ENCODE data around the gene KLF3.

KLF3 gene

GRCh38 chr4:38664706-38665401 is 855 bp downstream of the KLF3 start:
- H3K4me2 ChIP-seq (ENCODE audit: low read length): peak overlapping the region; percentile 40
- no CpG with 5 or more reads among the region's 53 CpGs for WGBS (ENCODE audit: extremely low coverage, insufficient coverage, low lambda C conversion rate)
- H3K4me1 ChIP-seq (ENCODE audit: control insufficient read depth, low read depth, low read length): peaks cover 3% of the 10 kb centered on the region

GRCh38 chr4:38665551-38666411 is 1.8 kb downstream of the KLF3 start:
- H3K4me1 ChIP-seq (ENCODE audit: control insufficient read depth, low read depth, low read length): peaks cover 5% of the 10 kb centered on the region
- no peak overlapping the region for H3K9ac ChIP-seq (ENCODE audit: low read length)
- DNase-seq: no peak

More at GRCh38 chr4:38664706-38665401, 855 bp downstream of the KLF3 start:
- H3K36me3 ChIP-seq (ENCODE audit: control insufficient read depth, insufficient read depth, low read length): no peaks in the 10 kb centered on the region
- peak overlapping the region; percentile 98 for H2BK15ac ChIP-seq (replicated peaks; ENCODE audit: low read depth)
- peak overlapping the region; percentile 63 for H3K4me3 ChIP-seq (ENCODE audit: low read length)
- peak overlapping the region; percentile 86 for H3K56ac ChIP-seq (ENCODE audit: low read length)
- peak overlapping the region; percentile 99 for H3K4ac ChIP-seq (ENCODE audit: low read depth, low read length)
- H4K5ac ChIP-seq (ENCODE audit: low read length): no peak overlapping the region
- DNase-seq: peak; percentile 87
- H2AK5ac ChIP-seq (ENCODE audit: low read length): no peak overlapping the region
- no peaks in the 10 kb centered on the region for H3K79me2 ChIP-seq (ENCODE audit: control insufficient read depth, insufficient read depth, low read length)
- no peak overlapping the region for H3K23ac ChIP-seq (ENCODE audit: low read length)
- H3K27me3 ChIP-seq (ENCODE audit: insufficient read depth, low read length, poor library complexity): no peaks in the 10 kb centered on the region
- H3K27ac ChIP-seq (ENCODE audit: low read depth, low read length): peak overlapping the region; percentile 94
- no peaks in the 10 kb centered on the region for H3K79me1 ChIP-seq (ENCODE audit: low read length)
- H2BK5ac ChIP-seq (ENCODE audit: low read length): no peak overlapping the region
- peak overlapping the region; percentile 77 for H3K9ac ChIP-seq (ENCODE audit: low read length)
- H4K8ac ChIP-seq (ENCODE audit: low read depth, low read length): peak overlapping the region; percentile 93
- peak overlapping the region; percentile 99 for H3K18ac ChIP-seq (ENCODE audit: low read length)
- H2BK120ac ChIP-seq (ENCODE audit: low read depth, low read length): peak overlapping the region; percentile 93

GRCh38 chr4:38666766-38667084 is 2.7 kb downstream of the KLF3 start:
- H3K36me3 ChIP-seq (ENCODE audit: control insufficient read depth, insufficient read depth, low read length): no peaks in the 10 kb centered on the region
- H3K4ac ChIP-seq (ENCODE audit: low read depth, low read length): no peak overlapping the region
- no peak overlapping the region for H2BK5ac ChIP-seq (ENCODE audit: low read length)
- peak overlapping the region; percentile 28 for H3K56ac ChIP-seq (ENCODE audit: low read length)
- H3K79me1 ChIP-seq (ENCODE audit: low read length): peaks cover 9% of the 10 kb centered on the region
- H2BK15ac ChIP-seq (replicated peaks; ENCODE audit: low read depth): no peak overlapping the region
- peak overlapping the region; percentile 48 for H3K9ac ChIP-seq (ENCODE audit: low read length)
- peak overlapping the region; percentile 70 for H3K18ac ChIP-seq (ENCODE audit: low read length)
- DNase-seq: no peak
- H3K4me3 ChIP-seq (ENCODE audit: low read length): no peak overlapping the region
- peaks cover 17% of the 10 kb centered on the region for H3K79me2 ChIP-seq (ENCODE audit: control insufficient read depth, insufficient read depth, low read length)
- H3K27me3 ChIP-seq (ENCODE audit: insufficient read depth, low read length, poor library complexity): no peaks in the 10 kb centered on the region
- H4K8ac ChIP-seq (ENCODE audit: low read depth, low read length): no peak overlapping the region
- WGBS (ENCODE audit: extremely low coverage, insufficient coverage, low lambda C conversion rate): no CpG with 5 or more reads among the region's 1 CpG
- H2AK5ac ChIP-seq (ENCODE audit: low read length): no peak overlapping the region
- H3K23ac ChIP-seq (ENCODE audit: low read length): no peak overlapping the region
- no peak overlapping the region for H4K5ac ChIP-seq (ENCODE audit: low read length)
- H3K4me2 ChIP-seq (ENCODE audit: low read length): peak overlapping the region; percentile 12
- peak overlapping the region; percentile 52 for H3K27ac ChIP-seq (ENCODE audit: low read depth, low read length)
- H3K4me1 ChIP-seq (ENCODE audit: control insufficient read depth, low read depth, low read length): peaks cover 7% of the 10 kb centered on the region
- no peak overlapping the region for H2BK120ac ChIP-seq (ENCODE audit: low read depth, low read length)

More at GRCh38 chr4:38665551-38666411, 1.8 kb downstream of the KLF3 start:
- peaks cover 8% of the 10 kb centered on the region for H3K79me2 ChIP-seq (ENCODE audit: control insufficient read depth, insufficient read depth, low read length)
- H2BK15ac ChIP-seq (replicated peaks; ENCODE audit: low read depth): no peak overlapping the region
- H4K8ac ChIP-seq (ENCODE audit: low read depth, low read length): no peak overlapping the region
- H4K5ac ChIP-seq (ENCODE audit: low read length): no peak overlapping the region
- H3K4me3 ChIP-seq (ENCODE audit: low read length): no peak overlapping the region
- no peak overlapping the region for H3K18ac ChIP-seq (ENCODE audit: low read length)
- no peak overlapping the region for H3K4ac ChIP-seq (ENCODE audit: low read depth, low read length)
- no peak overlapping the region for H3K23ac ChIP-seq (ENCODE audit: low read length)
- no peak overlapping the region for H3K56ac ChIP-seq (ENCODE audit: low read length)
- H2BK120ac ChIP-seq (ENCODE audit: low read depth, low read length): no peak overlapping the region
- no peak overlapping the region for H2BK5ac ChIP-seq (ENCODE audit: low read length)
- no peak overlapping the region for H2AK5ac ChIP-seq (ENCODE audit: low read length)
- no peaks in the 10 kb centered on the region for H3K36me3 ChIP-seq (ENCODE audit: control insufficient read depth, insufficient read depth, low read length)
- H3K27ac ChIP-seq (ENCODE audit: low read depth, low read length): no peak overlapping the region
- 100% methylated on average over 1 of the region's 5 CpGs for WGBS (ENCODE audit: extremely low coverage, insufficient coverage, low lambda C conversion rate)
- no peak overlapping the region for H3K4me2 ChIP-seq (ENCODE audit: low read length)
- H3K79me1 ChIP-seq (ENCODE audit: low read length): peaks cover 4% of the 10 kb centered on the region
- no peaks in the 10 kb centered on the region for H3K27me3 ChIP-seq (ENCODE audit: insufficient read depth, low read length, poor library complexity)

- DNase-seq: peak; percentile 99
- Histone ChIP-seq H3K9ac (ENCODE audit: low read length) (peak overlapping the region; percentile 48), H3K36me3 (ENCODE audit: control insufficient read depth, insufficient read depth, low read length) (no peaks in the 10 kb centered on the region), H3K56ac (ENCODE audit: low read length) (peak overlapping the region; percentile 72), H2BK15ac (replicated peaks; ENCODE audit: low read depth) (peak overlapping the region; percentile 12), H4K5ac (ENCODE audit: low read length) (no peak overlapping the region), H3K27ac (ENCODE audit: low read depth, low read length) (peak overlapping the region; percentile 70), H3K4me3 (ENCODE audit: low read length) (no peak overlapping the region), H3K4me1 (ENCODE audit: control insufficient read depth, low read depth, low read length) (peaks cover 10% of the 10 kb centered on the region), H2BK120ac (ENCODE audit: low read depth, low read length) (no peak overlapping the region), H3K18ac (ENCODE audit: low read length) (peak overlapping the region; percentile 78), H3K27me3 (ENCODE audit: insufficient read depth, low read length, poor library complexity) (no peaks in the 10 kb centered on the region), H3K4ac (ENCODE audit: low read depth, low read length) (no peak overlapping the region), H2AK5ac (ENCODE audit: low read length) (no peak overlapping the region), H3K4me2 (ENCODE audit: low read length) (peak overlapping the region; percentile 39), H3K23ac (ENCODE audit: low read length) (no peak overlapping the region), H3K79me1 (ENCODE audit: low read length) (peaks cover 9% of the 10 kb centered on the region), H3K79me2 (ENCODE audit: control insufficient read depth, insufficient read depth, low read length) (peaks cover 21% of the 10 kb centered on the region), H4K8ac (ENCODE audit: low read depth, low read length) (no peak overlapping the region), H2BK5ac (ENCODE audit: low read length) (no peak overlapping the region)
- WGBS (ENCODE audit: extremely low coverage, insufficient coverage, low lambda C conversion rate): no CpG with 5 or more reads among the region's 11 CpGs
Measured at GRCh38 chr4:38667085-38667893, 3.3 kb downstream of the KLF3 start.

GRCh38 chr4:38668203-38668971 is 4.4 kb downstream of the KLF3 start:
- H3K4me3 ChIP-seq (ENCODE audit: low read length): no peak overlapping the region
- WGBS (ENCODE audit: extremely low coverage, insufficient coverage, low lambda C conversion rate): no CpG with 5 or more reads among the region's 2 CpGs

More at GRCh38 chr4:38668203-38668971, 4.4 kb downstream of the KLF3 start:
- Histone ChIP-seq H3K23ac (ENCODE audit: low read length) (no peak overlapping the region), H2BK120ac (ENCODE audit: low read depth, low read length) (no peak overlapping the region), H3K79me2 (ENCODE audit: control insufficient read depth, insufficient read depth, low read length) (peaks cover 28% of the 10 kb centered on the region), H4K8ac (ENCODE audit: low read depth, low read length) (no peak overlapping the region), H2BK5ac (ENCODE audit: low read length) (no peak overlapping the region), H3K27ac (ENCODE audit: low read depth, low read length) (no peak overlapping the region), H3K9ac (ENCODE audit: low read length) (no peak overlapping the region), H3K4ac (ENCODE audit: low read depth, low read length) (no peak overlapping the region), H2AK5ac (ENCODE audit: low read length) (no peak overlapping the region), H3K18ac (ENCODE audit: low read length) (no peak overlapping the region), H2BK15ac (replicated peaks; ENCODE audit: low read depth) (no peak overlapping the region), H3K27me3 (ENCODE audit: insufficient read depth, low read length, poor library complexity) (no peaks in the 10 kb centered on the region), H3K36me3 (ENCODE audit: control insufficient read depth, insufficient read depth, low read length) (no peaks in the 10 kb centered on the region), H3K56ac (ENCODE audit: low read length) (no peak overlapping the region), H3K4me2 (ENCODE audit: low read length) (no peak overlapping the region), H3K79me1 (ENCODE audit: low read length) (peaks cover 11% of the 10 kb centered on the region), H4K5ac (ENCODE audit: low read length) (no peak overlapping the region), H3K4me1 (ENCODE audit: control insufficient read depth, low read depth, low read length) (peaks cover 12% of the 10 kb centered on the region)
- DNase-seq: no peak

Data from mesendoderm (in vitro differentiated cells).